Adrenal gland (tissue), 12 donors: ENCODE measurements around the gene HOXD8. TPM values are rescaled to one million over a fixed set of nuclear protein-coding genes. Genes with fewer than 3 reads are reported as not detected.
A peak's percentile ranks its signal among the peaks of the same experiment; 100 is the strongest.

Experiments used
- DNase-seq, 7 donors: peaks; one replicate each; pipeline ENCODE4 v3.0.0-alpha.2; 2019 to 2020
- H3K27ac ChIP-seq, 5 donors: fragments of 200-600 bp; sonication (generic) in 4 of 5; 1 replicate in 3 of 5; 2 replicates in 2 of 5; pipeline versions ENCODE4 v1.5.1 to v1.8.0; 2016 to 2020; ENCODE audit warnings: mild to moderate bottlenecking in 1 of 5
- H3K27me3 ChIP-seq: fragments of 200-600 bp; 2 replicates; pipeline ENCODE4 v1.8.0; 2021
- H3K36me3 ChIP-seq, 2 donors: fragments of 200-600 bp; replicated peaks in 1 of 2; 1 replicate in 1 of 2; 2 replicates in 1 of 2; pipeline versions ENCODE4 v1.5.1 to v1.8.0; 2018 to 2022
- H3K4me1 ChIP-seq, 2 donors: fragments of 200-600 bp; replicated peaks in 1 of 2; 1 replicate in 1 of 2; 2 replicates in 1 of 2; pipeline versions ENCODE4 v1.5.1 to v1.8.0; 2018 to 2021
- H3K4me3 ChIP-seq, 4 donors: fragments of 200-600 bp; sonication (generic) in 3 of 4; one replicate each; pipeline ENCODE4 v1.5.1; 2016 to 2018
- H3K9me3 ChIP-seq, 3 donors: fragments of 200-600 bp; sonication (generic) in 1 of 3; replicated peaks in 1 of 3; 1 replicate in 2 of 3; 2 replicates in 1 of 3; pipeline versions ENCODE4 v1.5.1 to v1.8.0; 2016 to 2021
- CTCF ChIP-seq, 6 experiments: fragments of 450-650 bp in 4 of 6; fragments of 200-600 bp in 2 of 6; sonication (generic) in 1 of 6; IDR thresholded peaks; 1 replicate in 5 of 6; 2 replicates in 1 of 6; pipeline versions ENCODE4 v1.5.1 to v1.8.0; 2016 to 2021; ENCODE audit warnings: antibody characterized with exemption in 6 of 6, mild to moderate bottlenecking in 2 of 6, moderate library complexity in 1 of 6
- POLR2A ChIP-seq, 2 donors: fragments of 450-650 bp; IDR thresholded peaks; one replicate each; pipeline ENCODE4 v1.6.1; 2017; ENCODE audit warnings: antibody characterized with exemption in 2 of 2, mild to moderate bottlenecking in 2 of 2, moderate library complexity in 1 of 2
- WGBS, 4 donors: extraction: QIAGEN DNeasy Blood & Tissue Kit in 2 of 4; methylation state at CpG; one replicate each; pipeline versions ENCODE4 v1.1.5 to v1.1.7; 2013 to 2017; 5-methylcytosine and 5-hydroxymethylcytosine counted together
- intact Hi-C, 2 donors: fragments of 100-400 bp; cut with DNase I; formaldehyde crosslinking; loops; one replicate each; pipeline versions ENCODE4 v1.14.1 to v1.15.0; 2022 to 2023
- polyA plus RNA-seq, 3 donors: library from polyadenylated mRNA; stranded (reverse); fragments of 200-250 nt in 2 of 3; fragments of 350-450 nt in 1 of 3; fragmentation: Illumina TruSeq in 1 of 3; extraction: RNeasy Lipid Tissue Mini Kit (QIAGEN cat#74804) in 1 of 3; gene quantifications; one replicate each; pipeline ENCODE4 v1.2.3, GENCODE V29; 2013 to 2014
- total RNA-seq, 9 donors: library from RNA; depleted of rRNA in 4 of 9; stranded (reverse); fragments of >200 nt in 4 of 9; fragments of 120-200 nt in 1 of 9; fragmentation: NEBNext Ultra II Directional in 1 of 9; extraction: Animal tissue kit (Norgen Biotek cat#: 25700) in 1 of 9; gene quantifications; one replicate each; pipeline versions ENCODE4 v1.1.0 to v1.2.4, GENCODE V29; 2013 to 2023
- donor health status: healthy with polysubstance abuse.
- donor health status: Bipolar disorder and iron deficiency.
- donor health status: DM: yes; HTN: yes; CAD: no.
- donor health status: DM: no; HTN: no; CAD: no.
- donor health status: DM: no; HTN: no; CAD: no.
- donor health status: DM: yes; HTN: yes; CAD: no.

HOXD8 gene
- total and polyA plus RNA-seq, 12 donors: 11.3 to 46.2 (median 33.3) TPM

GRCh38 chr2:176132205-176133171 lies 3.0 kb downstream of the HOXD8 start:
- H3K4me3 ChIP-seq: peak overlapping the region in 2 of 4 donors; percentile 42 to 78
- peak in 4 of 7 donors; percentile 10 to 58 (median 34) for DNase-seq
- peaks cover 17 to 33% of the 10 kb centered on the region in 2 donors for H3K4me1 ChIP-seq
- H3K27me3 ChIP-seq: no peaks in the 10 kb centered on the region
- WGBS, 4 donors: 35 to 67% (median 45%) methylated on average over 33 of the region's 33 CpGs
- TF ChIP-seq POLR2A (IDR thresholded peaks at IDR 0.05) (peak in 1 of 2 donors; percentile 12), CTCF (IDR thresholded peaks at IDR 0.05) (no peak)
- intact Hi-C loops: no loop called here
- peaks cover 0 to 2% of the 10 kb centered on the region in 2 donors for H3K36me3 ChIP-seq
- no peaks in the 10 kb centered on the region for H3K9me3 ChIP-seq
- H3K27ac ChIP-seq: peak overlapping the region; percentile 37 to 97 (median 65)

GRCh38 chr2:176133389-176133788 lies 3.9 kb downstream of the HOXD8 start:
- peak in 2 of 7 donors; percentile 27 to 57 for DNase-seq
- no peak overlapping the region for H3K4me3 ChIP-seq
- TF ChIP-seq POLR2A (IDR thresholded peaks at IDR 0.05) (no peak), CTCF (IDR thresholded peaks at IDR 0.05) (no peak)
- intact Hi-C loops: no loop called here
- H3K36me3 ChIP-seq: peaks cover 0 to 2% of the 10 kb centered on the region in 2 donors
- peak overlapping the region in 3 of 5 donors; percentile 65 to 97 (median 89) for H3K27ac ChIP-seq
- peaks cover 21 to 39% of the 10 kb centered on the region in 2 donors for H3K4me1 ChIP-seq
- no peaks in the 10 kb centered on the region for H3K27me3 ChIP-seq
- no peaks in the 10 kb centered on the region for H3K9me3 ChIP-seq

GRCh38 chr2:176134035-176134434 lies 4.5 kb downstream of the HOXD8 start:
- intact Hi-C loops: no loop called here
- DNase-seq: peak in 2 of 7 donors; percentile 15 to 42
- TF ChIP-seq POLR2A (IDR thresholded peaks at IDR 0.05) (no peak), CTCF (IDR thresholded peaks at IDR 0.05) (no peak)
- no peaks in the 10 kb centered on the region for H3K27me3 ChIP-seq
- H3K4me1 ChIP-seq: peaks cover 25 to 43% of the 10 kb centered on the region in 2 donors
- H3K9me3 ChIP-seq: no peaks in the 10 kb centered on the region
- 72 to 82% (median 78%) methylated on average over 4 of the region's 4 CpGs for WGBS, 4 donors
- peaks cover 0 to 2% of the 10 kb centered on the region in 2 donors for H3K36me3 ChIP-seq
- H3K27ac ChIP-seq: peak overlapping the region in 3 of 5 donors; percentile 94 to 97 (median 97)
- H3K4me3 ChIP-seq: no peak overlapping the region

- Histone ChIP-seq H3K4me3 (no peak overlapping the region), H3K27me3 (no peaks in the 10 kb centered on the region), H3K9me3 (no peaks in the 10 kb centered on the region), H3K27ac (peak overlapping the region in 4 of 5 donors; percentile 90 to 97 (median 96)), H3K4me1 (peaks cover 34 to 53% of the 10 kb centered on the region in 2 donors), H3K36me3 (peaks cover 0 to 2% of the 10 kb centered on the region in 2 donors)
- peak in 3 of 7 donors; percentile 21 to 57 (median 27) for DNase-seq
- intact Hi-C loops: no loop called here
- TF ChIP-seq CTCF (IDR thresholded peaks at IDR 0.05): no peak
- TF ChIP-seq POLR2A (IDR thresholded peaks at IDR 0.05): peak in 1 of 2 donors; percentile 16
Observed at GRCh38 chr2:176135035-176135440, 5.5 kb downstream of the HOXD8 start.
